Hepatocyte (in vitro differentiated cells): Measurements from ENCODE around the gene MEN1. TPM values are rescaled to one million over a fixed set of nuclear protein-coding genes. Genes with fewer than 3 reads are reported as not detected.

ENCODE experiments used
- DNase-seq: peaks from one replicate; pipeline ENCODE4 v3.0.0-alpha.2; 2016; ENCODE audit warnings: low spot score
- H2AFZ ChIP-seq: fragments of 200-600 bp; sonication (generic); 2 replicates; pipeline ENCODE4 v1.6.0; 2016; ENCODE audit warnings: antibody characterized with exemption, mild to moderate bottlenecking
- H3K27ac ChIP-seq: fragments of 200-600 bp; sonication (generic); 2 replicates; pipeline ENCODE4 v1.5.1; 2016; ENCODE audit warnings: mild to moderate bottlenecking
- H3K27me3 ChIP-seq: fragments of 200-600 bp; sonication (generic); 2 replicates; pipeline ENCODE4 v1.6.1; 2016
- H3K36me3 ChIP-seq: fragments of 200-600 bp; sonication (generic); replicated peaks from 2 replicates; pipeline ENCODE4 v1.5.1; 2016; ENCODE audit warnings: low read depth; ENCODE audit not compliant: insufficient read depth
- H3K4me1 ChIP-seq: fragments of 200-600 bp; sonication (generic); 2 replicates; pipeline ENCODE4 v1.5.1; 2016; ENCODE audit warnings: mild to moderate bottlenecking, moderate library complexity; ENCODE audit not compliant: insufficient read depth
- H3K4me2 ChIP-seq: fragments of 200-600 bp; sonication (generic); 2 replicates; pipeline ENCODE4 v1.6.0; 2016
- H3K4me3 ChIP-seq: fragments of 200-600 bp; sonication (generic); 2 replicates; pipeline ENCODE4 v1.5.1; 2016; ENCODE audit warnings: mild to moderate bottlenecking
- H3K79me2 ChIP-seq: fragments of 200-600 bp; sonication (generic); 2 replicates; pipeline ENCODE4 v1.6.0; 2017; ENCODE audit warnings: mild to moderate bottlenecking
- H3K9me2 ChIP-seq: fragments of 200-600 bp; sonication (generic); replicated peaks from 2 replicates; pipeline ENCODE4 v1.6.0; 2017; ENCODE audit warnings: mild to moderate bottlenecking; ENCODE audit not compliant: insufficient read depth
- H3K9me3 ChIP-seq: fragments of 200-600 bp; sonication (generic); 2 replicates; pipeline ENCODE4 v1.5.1; 2016; ENCODE audit warnings: low read depth, mild to moderate bottlenecking
- H4K20me1 ChIP-seq: fragments of 200-600 bp; sonication (generic); 2 replicates; pipeline ENCODE4 v1.6.0; 2016; ENCODE audit warnings: mild to moderate bottlenecking; ENCODE audit not compliant: insufficient read depth, poor library complexity, severe bottlenecking
- EZH2 ChIP-seq: fragments of 200-600 bp; sonication (generic); IDR thresholded peaks from 2 replicates; pipeline ENCODE4 v1.6.1; 2016; ENCODE audit warnings: antibody characterized with exemption, mild to moderate bottlenecking, borderline replicate concordance
- EZH2phosphoT487 ChIP-seq: fragments of 200-600 bp; sonication (generic); IDR thresholded peaks from one replicate; pipeline ENCODE4 v1.6.1; 2018; ENCODE audit warnings: antibody characterized with exemption, mild to moderate bottlenecking, low read depth, moderate library complexity; ENCODE audit not compliant: unreplicated experiment, severe bottlenecking
- WGBS: methylation state at CpG from one replicate; pipeline ENCODE4 v1.1.6; 2016; ENCODE audit warnings: low lambda C conversion rate; ENCODE audit errors: missing lambda C conversion rate; 5-methylcytosine and 5-hydroxymethylcytosine counted together
- polyA plus RNA-seq: library from polyadenylated mRNA; unstranded; fragments of >200 nt; fragmentation: Nextera tagmentation; extraction: Ambion mirVana; gene quantifications from 2 replicates; pipeline ENCODE4 v1.2.1, GENCODE V29; 2016
- total RNA-seq: library from RNA; depleted of rRNA; stranded (reverse); fragments of >200 nt; gene quantifications from 2 replicates; pipeline ENCODE4 v1.2.3, GENCODE V29; 2014
- TF ChIP-seq, protein P1 (sequence below): fragments of 200-600 bp; sonication (generic); IDR thresholded peaks from 2 replicates; pipeline ENCODE4 v1.5.1; 2016; ENCODE audit warnings: antibody characterized with exemption, mild to moderate bottlenecking; ENCODE audit not compliant: poor library complexity

Gene MEN1
- total and polyA plus RNA-seq, 2 experiments from 2014 or later, result 18.6 to 49.1 TPM

DNA sequence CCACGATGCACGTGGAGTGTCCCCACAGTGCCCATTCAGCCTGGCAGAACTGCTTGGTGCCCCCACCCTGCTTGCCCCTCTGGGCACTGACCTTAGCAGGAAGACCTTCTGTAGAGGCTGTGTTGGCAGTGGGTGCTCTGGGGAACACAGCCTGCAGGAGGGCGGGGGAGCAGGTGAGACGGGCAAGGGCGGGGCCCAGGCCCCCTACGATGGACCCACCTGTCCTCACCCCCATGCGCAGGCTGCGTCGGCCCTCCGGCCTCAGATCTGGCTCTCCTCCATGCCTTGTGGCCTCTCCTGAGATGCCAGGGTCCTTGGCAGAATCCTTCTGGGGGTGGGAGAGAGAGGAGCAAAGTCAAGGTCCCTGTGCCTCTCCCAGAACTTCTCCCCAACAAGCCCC is 23.2 kb upstream of the MEN1 start:
- no peaks in the 10 kb centered on the region for H3K27me3 ChIP-seq
- H2AFZ ChIP-seq, result no peak overlapping the region
- no peak for TF ChIP-seq EZH2phosphoT487
- TF ChIP-seq, protein P1, sequence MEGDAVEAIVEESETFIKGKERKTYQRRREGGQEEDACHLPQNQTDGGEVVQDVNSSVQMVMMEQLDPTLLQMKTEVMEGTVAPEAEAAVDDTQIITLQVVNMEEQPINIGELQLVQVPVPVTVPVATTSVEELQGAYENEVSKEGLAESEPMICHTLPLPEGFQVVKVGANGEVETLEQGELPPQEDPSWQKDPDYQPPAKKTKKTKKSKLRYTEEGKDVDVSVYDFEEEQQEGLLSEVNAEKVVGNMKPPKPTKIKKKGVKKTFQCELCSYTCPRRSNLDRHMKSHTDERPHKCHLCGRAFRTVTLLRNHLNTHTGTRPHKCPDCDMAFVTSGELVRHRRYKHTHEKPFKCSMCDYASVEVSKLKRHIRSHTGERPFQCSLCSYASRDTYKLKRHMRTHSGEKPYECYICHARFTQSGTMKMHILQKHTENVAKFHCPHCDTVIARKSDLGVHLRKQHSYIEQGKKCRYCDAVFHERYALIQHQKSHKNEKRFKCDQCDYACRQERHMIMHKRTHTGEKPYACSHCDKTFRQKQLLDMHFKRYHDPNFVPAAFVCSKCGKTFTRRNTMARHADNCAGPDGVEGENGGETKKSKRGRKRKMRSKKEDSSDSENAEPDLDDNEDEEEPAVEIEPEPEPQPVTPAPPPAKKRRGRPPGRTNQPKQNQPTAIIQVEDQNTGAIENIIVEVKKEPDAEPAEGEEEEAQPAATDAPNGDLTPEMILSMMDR, result no peak
- TF ChIP-seq EZH2, result no peak
- no peak for DNase-seq
- WGBS, result 95% methylated on average over 9 of the region's 10 CpGs
- H3K36me3 ChIP-seq, result no peaks in the 10 kb centered on the region
- H3K4me1 ChIP-seq, result no peaks in the 10 kb centered on the region
- no peak overlapping the region for H3K27ac ChIP-seq
- H3K9me2 ChIP-seq, result no peaks in the 10 kb centered on the region
- no peak overlapping the region for H3K4me3 ChIP-seq
- H3K4me2 ChIP-seq, result no peak overlapping the region
- H4K20me1 ChIP-seq, result no peaks in the 10 kb centered on the region
- no peaks in the 10 kb centered on the region for H3K9me3 ChIP-seq
- no peaks in the 10 kb centered on the region for H3K79me2 ChIP-seq

DNA sequence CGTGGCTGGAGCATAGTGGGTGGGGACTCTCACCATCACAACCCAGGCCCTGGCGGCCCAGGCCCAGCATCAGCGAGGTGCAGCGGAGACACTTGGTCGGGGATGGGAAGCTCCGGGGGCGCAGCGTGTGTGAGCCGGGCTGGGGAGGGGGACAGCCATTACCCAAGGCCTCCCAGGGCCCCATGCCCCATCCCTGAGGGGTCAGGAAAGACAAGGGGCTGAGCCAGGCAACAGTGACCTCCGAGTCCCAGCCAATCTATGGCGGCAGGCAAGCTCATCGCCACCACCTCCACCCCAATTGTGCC is 22.8 kb upstream of the MEN1 start:
- H2AFZ ChIP-seq, result no peak overlapping the region
- H3K79me2 ChIP-seq, result no peaks in the 10 kb centered on the region
- H4K20me1 ChIP-seq, result no peaks in the 10 kb centered on the region
- H3K4me1 ChIP-seq, result no peaks in the 10 kb centered on the region
- H3K9me2 ChIP-seq, result no peaks in the 10 kb centered on the region
- no peak for TF ChIP-seq EZH2phosphoT487
- no peak for TF ChIP-seq EZH2
- TF ChIP-seq, protein P1, result no peak
- 97% methylated on average over 12 of the region's 12 CpGs for WGBS
- no peak overlapping the region for H3K27ac ChIP-seq
- H3K4me2 ChIP-seq, result no peak overlapping the region
- no peaks in the 10 kb centered on the region for H3K36me3 ChIP-seq
- no peak overlapping the region for H3K4me3 ChIP-seq
- no peak for DNase-seq
- no peaks in the 10 kb centered on the region for H3K27me3 ChIP-seq
- H3K9me3 ChIP-seq, result no peaks in the 10 kb centered on the region

DNA sequence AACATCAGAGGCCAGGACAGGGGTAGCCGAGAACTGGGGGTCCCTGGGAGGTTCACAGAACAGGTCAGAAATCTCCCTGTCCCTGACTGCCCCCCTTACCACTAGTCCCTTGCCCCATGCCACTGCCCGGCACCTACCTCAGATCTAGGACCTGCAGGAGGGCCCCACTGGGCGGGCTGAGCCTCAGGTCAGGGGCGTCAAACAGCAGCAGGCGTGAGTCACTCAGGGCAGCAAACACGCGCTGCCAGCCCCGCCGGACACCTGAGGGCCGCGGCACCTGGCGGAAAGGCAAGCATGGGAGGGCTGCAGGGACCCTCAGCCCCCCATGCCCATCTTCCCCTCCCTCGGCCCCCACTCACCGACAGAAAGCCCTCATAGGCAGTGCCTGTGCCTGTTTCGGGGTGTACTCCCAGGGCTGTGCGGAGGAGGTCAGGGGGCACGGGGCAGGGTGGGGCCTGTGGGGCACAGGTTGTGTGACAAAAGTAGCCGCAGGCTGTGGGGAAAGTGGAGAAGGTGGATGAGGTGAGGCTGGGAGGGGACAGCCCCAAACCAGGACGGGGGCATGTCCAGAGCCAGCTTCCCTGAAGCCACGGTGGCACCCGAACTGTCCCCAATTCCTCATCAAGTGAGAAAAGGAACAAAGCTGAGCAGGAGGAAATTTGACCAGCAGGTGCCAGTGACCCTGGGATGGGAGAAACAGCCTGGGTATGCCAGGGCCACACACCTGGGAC is 22.3 kb upstream of the MEN1 start:
- H3K9me2 ChIP-seq, result no peaks in the 10 kb centered on the region
- H3K27me3 ChIP-seq, result no peaks in the 10 kb centered on the region
- H4K20me1 ChIP-seq, result no peaks in the 10 kb centered on the region
- H3K4me3 ChIP-seq, result no peak overlapping the region
- H2AFZ ChIP-seq, result no peak overlapping the region
- TF ChIP-seq, protein P1, result no peak
- no peak for TF ChIP-seq EZH2
- no peak for TF ChIP-seq EZH2phosphoT487
- no peaks in the 10 kb centered on the region for H3K9me3 ChIP-seq
- no peaks in the 10 kb centered on the region for H3K79me2 ChIP-seq
- no peak for DNase-seq
- WGBS, result 94% methylated on average over 17 of the region's 21 CpGs
- H3K36me3 ChIP-seq, result no peaks in the 10 kb centered on the region
- no peak overlapping the region for H3K27ac ChIP-seq
- H3K4me1 ChIP-seq, result no peaks in the 10 kb centered on the region
- no peak overlapping the region for H3K4me2 ChIP-seq
